C1 segment of cervical spinal cord (tissue), 14 donors: ENCODE results near the gene OR5AN1.
"Not testable (repeated sequence)": the region's sequence is repeated elsewhere in the genome, so short reads cannot be mapped to it uniquely, and the experiment has no call there.

ENCODE experiments used
- DNase-seq, 14 donors: peaks; one replicate each; lab custom pipeline; 2025; lab: John Stamatoyannopoulos, UW

The OR5AN1 gene, protein sequence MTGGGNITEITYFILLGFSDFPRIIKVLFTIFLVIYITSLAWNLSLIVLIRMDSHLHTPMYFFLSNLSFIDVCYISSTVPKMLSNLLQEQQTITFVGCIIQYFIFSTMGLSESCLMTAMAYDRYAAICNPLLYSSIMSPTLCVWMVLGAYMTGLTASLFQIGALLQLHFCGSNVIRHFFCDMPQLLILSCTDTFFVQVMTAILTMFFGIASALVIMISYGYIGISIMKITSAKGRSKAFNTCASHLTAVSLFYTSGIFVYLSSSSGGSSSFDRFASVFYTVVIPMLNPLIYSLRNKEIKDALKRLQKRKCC

DNA sequence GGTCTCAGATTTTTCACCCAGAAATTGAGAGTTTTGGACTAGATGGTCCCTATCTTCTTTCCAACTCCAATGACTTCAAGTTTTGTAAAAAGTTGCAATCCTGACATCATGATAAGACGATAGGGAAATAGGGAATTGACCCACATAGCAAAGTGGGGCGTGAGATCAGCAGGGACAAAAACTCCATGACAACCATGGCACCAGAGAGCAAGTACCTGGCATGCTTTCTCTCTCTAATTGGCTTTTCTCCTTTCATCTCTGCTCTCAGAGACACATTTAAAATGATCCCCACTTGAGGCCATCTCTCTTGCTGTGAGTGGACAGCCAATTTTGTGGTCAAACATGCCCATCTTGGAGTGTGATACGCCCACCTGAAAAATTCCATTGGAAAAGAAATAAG is at the start of gene OR5AN1:
Gene OR5AN1 (plus strand): TSS at position 301 of the 400 bp plus-strand sequence. CDS start 5,564 bp downstream, outside the sequence.
- no peak for DNase-seq

DNA sequence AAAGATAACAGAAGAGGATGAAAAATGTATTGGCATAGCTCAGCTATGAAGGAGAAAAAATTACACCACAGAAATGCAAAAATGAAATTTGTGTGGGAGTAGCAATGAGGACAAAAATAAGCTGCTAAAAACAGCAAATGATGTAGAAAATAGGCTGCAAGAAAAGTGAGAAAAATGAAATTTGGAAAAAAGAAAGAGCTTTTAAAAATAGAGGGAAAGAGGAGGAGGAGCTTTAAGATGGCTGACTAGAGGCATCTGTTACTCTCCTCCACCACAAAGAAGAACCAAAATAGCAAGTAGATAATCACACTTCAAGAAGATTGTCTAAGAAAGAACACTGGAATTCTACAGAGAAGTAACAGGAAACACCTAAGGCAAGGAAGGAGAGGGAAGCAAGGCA is 23.7 kb upstream of the OR5AN1 start:
- no peak for DNase-seq

- no peak for DNase-seq
Observed at GRCh38 chr11:59336176-59336575, 22.5 kb upstream of the OR5AN1 start.

GRCh38 chr11:59336931-59337330 is 21.8 kb upstream of the OR5AN1 start:
- no peak for DNase-seq

- not testable (repeated sequence) for DNase-seq
Observed at GRCh38 chr11:59349657-59350056, 9.0 kb upstream of the OR5AN1 start.

- no peak for DNase-seq
Observed at GRCh38 chr11:59355226-59355625, 3.5 kb upstream of the OR5AN1 start.

DNA sequence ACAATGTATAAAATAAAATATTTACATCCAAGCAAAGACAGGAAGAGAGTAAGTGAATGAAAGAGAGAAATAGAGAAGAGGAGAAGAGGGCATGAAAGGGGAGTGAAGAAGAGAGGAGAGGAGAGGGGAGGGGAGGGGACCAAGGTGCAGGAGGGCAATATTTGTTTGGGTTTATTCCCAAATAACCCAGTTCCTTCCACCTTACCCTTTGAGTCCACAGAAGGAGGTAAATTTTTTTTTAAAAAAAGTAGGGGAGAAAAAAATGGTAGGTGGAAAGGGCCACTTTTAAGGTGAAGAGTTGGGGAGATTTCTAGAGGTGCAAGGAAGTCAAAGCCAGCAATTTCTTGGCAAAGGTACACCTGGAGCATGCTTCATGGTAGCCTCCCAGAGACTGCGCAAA is 2.1 kb upstream of the OR5AN1 start:
- DNase-seq: no peak

DNA sequence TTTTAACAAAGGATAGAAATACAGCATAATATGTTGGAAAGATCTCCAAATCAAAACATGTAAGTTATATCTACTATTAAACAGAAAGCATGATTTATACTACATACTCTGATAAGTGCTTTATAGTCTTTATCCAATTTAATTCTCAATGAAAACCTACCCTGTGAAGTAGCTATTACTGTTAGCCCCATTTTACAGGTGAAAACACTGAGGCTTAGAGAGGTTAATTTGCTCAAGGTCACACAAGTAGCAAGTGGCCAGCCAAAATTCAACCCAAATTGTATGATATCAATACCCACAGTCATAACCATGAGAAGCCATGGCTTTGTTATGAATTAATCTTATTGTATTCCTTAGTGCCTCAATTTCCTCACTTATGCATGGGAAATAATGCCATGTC is 675 bp upstream of the OR5AN1 start:
- DNase-seq: no peak

DNA sequence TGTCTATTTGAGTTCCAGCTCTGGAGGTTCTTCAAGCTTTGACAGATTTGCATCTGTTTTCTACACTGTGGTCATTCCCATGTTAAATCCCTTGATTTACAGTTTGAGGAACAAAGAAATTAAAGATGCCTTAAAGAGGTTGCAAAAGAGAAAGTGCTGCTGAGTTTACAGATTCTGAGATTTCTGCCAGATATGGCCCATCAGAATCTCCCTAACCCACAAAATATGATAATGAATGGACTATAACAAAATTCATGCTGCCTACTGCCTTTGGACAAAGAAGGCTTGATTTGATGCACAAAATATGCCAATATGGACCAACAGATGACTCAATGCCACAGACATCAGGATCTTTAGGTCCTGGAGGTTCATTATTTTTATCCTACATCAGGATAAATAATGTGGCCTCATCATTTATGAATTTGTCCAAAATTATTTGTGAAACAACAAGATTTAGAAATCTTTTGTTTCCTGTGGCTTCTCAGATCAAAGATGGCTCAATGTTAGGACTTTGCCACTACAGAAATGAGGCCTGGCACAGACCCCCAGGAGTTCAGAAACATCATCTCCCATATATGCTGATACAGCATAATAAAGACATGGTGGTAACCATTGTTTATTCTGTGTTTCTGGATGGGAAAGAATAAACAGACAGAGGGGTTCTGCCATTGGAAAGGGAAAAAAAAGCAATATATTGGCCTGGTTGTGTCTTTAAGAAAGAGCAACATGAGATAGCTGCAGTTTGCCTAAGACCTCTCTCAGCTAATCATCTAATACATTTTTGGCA is 6.7 kb downstream of the OR5AN1 start:
- no peak for DNase-seq

DNA sequence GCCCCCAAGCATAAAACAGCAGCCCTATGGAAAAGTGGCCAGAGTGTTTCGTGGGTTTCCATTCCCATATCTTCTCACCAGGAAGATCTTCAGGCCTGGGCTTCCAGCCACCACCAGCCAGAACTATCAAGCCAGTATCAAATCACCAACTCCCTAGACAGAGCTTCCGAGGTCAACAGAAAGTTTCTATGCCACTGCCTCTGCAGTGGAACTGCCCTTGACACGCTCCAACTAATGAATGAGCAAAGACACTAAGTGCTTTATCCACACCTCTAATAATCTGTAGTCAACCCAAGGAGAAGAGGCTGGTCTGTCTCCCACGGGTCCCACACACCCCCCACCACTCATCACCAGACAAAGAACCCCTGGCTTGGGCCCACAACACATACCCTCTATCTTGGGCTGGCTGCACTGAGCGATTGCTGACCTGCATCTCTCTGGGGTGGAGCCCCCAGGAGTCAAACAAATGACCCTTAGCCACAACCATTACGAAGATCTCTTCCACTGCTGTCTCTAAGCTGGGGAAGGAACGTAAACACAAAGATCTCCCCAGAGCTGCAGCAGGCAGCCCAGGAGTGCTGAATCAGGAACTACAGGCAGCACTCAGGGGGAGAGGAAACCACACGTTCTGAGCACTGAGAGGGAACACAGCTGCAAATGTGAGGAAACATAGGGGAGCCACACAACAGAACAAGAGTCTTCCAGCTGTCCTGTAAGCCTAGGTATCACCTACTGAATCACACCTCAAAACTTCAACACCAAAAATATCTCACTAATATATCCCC is 9.7 kb downstream of the OR5AN1 start:
- no peak for DNase-seq

- not testable (repeated sequence) for DNase-seq
Observed at GRCh38 chr11:59372324-59372723, 13.6 kb downstream of the OR5AN1 start.

DNA sequence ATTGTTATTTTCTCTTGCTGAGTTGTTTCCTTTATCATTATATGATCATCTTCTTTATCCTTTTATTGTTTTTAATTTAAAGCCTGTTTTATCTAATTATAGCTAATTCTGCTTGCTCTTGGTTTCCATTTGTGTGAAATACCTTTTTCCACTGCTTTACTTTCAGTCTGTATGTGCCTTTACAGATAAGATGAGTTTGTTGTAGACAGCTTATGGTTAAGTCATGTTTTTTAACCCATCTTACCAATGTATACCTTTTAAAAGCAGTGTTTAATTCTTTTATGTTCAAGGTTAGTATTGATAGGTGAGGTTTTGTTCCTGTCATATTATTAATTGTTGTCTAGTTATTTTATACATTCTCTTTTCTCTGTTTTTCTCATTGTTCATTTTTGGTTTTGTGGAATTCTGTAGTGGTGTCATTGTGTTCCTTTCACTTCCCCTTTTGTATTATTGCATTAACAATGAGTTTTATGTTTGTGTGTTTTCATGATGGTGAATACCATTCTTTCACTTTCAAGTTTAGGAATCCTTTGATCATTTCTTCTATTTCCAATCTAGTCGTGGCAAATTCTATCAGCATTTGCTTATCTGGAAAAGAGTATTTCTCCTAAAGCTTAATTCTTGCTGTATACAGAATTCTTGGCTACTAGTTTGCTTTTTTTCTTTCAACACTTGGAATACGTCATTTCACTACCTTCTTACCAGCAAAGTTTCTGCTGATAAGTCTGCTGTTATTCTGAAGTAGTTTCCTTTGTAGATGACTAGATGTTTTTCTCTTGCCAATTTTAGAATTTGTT is 21.8 kb downstream of the OR5AN1 start:
- DNase-seq: no peak

- no peak for DNase-seq
Observed at GRCh38 chr11:59394186-59394585, 35.5 kb downstream of the OR5AN1 start.

DNA sequence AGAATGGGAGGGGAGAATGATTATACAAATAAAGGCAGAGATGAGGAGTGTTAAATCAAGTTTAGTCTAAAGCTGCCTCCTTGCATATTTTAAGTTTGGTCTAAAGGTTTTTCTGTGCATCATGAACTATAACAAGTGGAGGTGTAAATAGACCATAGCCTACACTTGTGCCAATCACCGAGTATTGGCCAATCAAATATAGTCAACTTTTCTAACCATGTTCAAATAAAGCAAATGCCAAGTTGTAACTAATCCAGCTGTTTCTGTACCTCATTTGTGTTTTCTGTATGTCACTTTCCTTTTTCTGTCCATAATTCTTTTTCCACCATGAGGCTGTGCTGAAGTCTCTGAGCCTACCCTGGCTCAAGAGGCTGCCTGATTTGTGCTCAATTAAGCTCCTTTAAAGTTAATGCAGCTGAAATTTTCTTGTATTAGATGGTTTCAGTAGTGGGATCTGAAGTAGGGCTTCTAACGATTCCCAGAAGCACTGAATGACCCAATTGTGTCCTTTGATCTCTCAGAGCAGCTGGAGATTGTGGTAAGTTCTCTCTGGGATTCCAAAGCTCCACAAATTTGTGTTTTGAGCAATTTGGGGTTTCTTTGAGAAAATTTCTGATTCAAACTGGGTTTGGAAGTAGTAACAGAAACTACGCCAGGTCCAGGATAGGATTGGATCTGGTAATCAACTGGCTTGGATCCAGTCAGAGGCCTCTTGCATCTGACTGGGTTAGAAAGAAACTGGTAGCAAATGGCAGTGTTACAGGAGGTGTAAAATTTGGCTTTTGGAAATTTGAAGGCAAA is 42.0 kb downstream of the OR5AN1 start:
- DNase-seq: no peak

GRCh38 chr11:59401262-59401552 is 42.5 kb downstream of the OR5AN1 start:
- no peak for DNase-seq

DNA sequence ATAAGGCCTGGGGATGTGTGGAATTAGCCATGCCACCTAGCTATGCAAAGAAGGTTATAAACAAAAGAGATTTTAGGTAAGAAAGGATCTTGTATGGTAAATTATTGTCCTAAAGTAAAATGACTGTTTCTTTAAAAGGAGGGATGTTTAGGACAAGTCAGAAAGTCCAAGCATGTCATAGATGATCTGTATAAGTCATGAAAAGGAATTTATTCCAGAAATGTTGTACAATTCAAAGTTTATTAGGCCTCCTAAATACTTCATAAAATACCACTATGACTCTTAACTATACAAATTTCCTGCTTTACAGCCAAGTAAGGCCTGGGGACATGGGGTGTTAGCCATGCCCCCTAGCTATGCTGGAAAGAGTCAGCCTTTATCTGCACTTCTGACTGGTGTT is 44.9 kb downstream of the OR5AN1 start:
- DNase-seq: no peak

- DNase-seq: no peak
Observed at GRCh38 chr11:59413646-59414045, 55.0 kb downstream of the OR5AN1 start.

GRCh38 chr11:59415111-59415510 is 56.4 kb downstream of the OR5AN1 start:
- DNase-seq: no peak

DNA sequence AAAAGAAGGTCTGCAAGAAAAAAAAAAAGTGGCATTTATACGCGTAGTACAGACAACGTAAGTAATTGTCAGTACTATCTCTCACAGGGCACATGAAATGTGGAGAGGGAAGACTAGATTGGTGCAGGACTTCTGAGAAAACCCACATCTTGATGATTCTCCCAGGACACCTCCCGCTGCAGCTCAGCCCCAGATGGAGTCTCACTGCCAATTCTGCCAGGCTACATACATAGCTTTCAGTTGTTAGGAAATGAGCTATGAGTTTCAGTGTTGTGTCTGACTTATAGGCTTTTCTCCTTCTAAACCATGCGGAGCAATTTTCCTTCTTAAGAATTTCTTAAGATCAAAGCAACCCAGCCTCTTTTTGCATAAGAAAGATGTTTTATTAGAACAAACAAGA is 57.9 kb downstream of the OR5AN1 start:
- no peak for DNase-seq

- DNase-seq: no peak
Observed at GRCh38 chr11:59417023-59417422, 58.3 kb downstream of the OR5AN1 start.

- DNase-seq: no peak
Observed at GRCh38 chr11:59418156-59418555, 59.5 kb downstream of the OR5AN1 start.
